ENCODE measurements around the gene HIPK1.
"Not testable (repeated sequence)": the region's sequence is repeated elsewhere in the genome, so short reads cannot be mapped to it uniquely, and the experiment has no call there.

The HIPK1 gene

GRCh38 chr1:113946112-113946511 lies 17.0 kb downstream of the HIPK1 start:
- Mint-ChIP-seq H3K4me3 (peak overlapping the region; percentile 7), H3K27me3 (no peaks in the 10 kb centered on the region), H3K4me1 (ENCODE audit: low read depth) (peaks cover 75% of the 10 kb centered on the region), H3K9me3 (no peaks in the 10 kb centered on the region), H3K27ac (peak overlapping the region; percentile 89), H3K36me3 (ENCODE audit: low read depth) (peaks cover 58% of the 10 kb centered on the region)
- no peak for DNase-seq

GRCh38 chr1:113946678-113947387 lies 17.7 kb downstream of the HIPK1 start:
- Mint-ChIP-seq H3K4me3 (peak overlapping the region; percentile 53), H3K4me1 (ENCODE audit: low read depth) (peaks cover 78% of the 10 kb centered on the region)

DNA sequence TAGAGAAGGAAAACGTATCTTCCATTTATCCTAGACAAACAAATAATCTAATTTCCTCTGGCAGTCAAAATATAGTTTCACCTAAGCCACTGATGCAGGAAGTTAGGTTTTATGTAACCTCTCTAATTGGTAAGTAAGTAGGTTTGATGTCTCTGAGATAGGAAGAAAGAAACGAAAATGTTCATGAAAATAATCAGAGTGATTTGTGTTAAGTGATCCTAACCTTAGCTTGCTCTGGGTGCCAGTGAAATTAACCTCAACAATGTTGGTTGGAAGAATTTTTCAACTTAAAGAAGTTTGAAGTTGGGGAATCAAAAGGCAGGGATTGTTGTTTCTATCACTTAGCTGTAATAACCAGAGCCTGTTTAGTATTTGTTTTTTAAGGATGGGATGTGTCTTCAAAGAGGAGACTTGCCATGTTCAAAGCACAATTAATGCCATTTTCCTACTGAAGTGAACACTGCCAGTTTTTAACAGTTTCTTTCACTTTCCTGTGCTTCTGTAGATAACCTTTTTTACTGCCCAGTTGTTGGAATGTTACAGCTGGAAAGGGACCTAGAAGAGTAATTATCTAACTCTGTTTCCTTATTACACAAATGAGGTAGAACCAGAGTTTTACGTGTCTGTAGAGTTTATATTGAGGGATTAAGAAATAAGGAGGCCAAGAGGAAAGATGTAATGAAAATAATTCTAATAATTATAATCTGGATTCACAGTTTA lies 18.4 kb downstream of the HIPK1 start:
- H3K36me3 Mint-ChIP-seq (ENCODE audit: low read depth) = peaks cover 60% of the 10 kb centered on the region
- H3K4me3 Mint-ChIP-seq = peak overlapping the region; percentile 53
- H3K27me3 Mint-ChIP-seq = no peaks in the 10 kb centered on the region
- no peak for DNase-seq
- H3K9me3 Mint-ChIP-seq = no peaks in the 10 kb centered on the region
- H3K27ac Mint-ChIP-seq = peak overlapping the region; percentile 89
- peaks cover 79% of the 10 kb centered on the region for H3K4me1 Mint-ChIP-seq (ENCODE audit: low read depth)

More at GRCh38 chr1:113946678-113947387, 17.7 kb downstream of the HIPK1 start:
- H3K27me3 Mint-ChIP-seq = no peaks in the 10 kb centered on the region
- no peak for DNase-seq
- no peaks in the 10 kb centered on the region for H3K9me3 Mint-ChIP-seq
- H3K36me3 Mint-ChIP-seq (ENCODE audit: low read depth) = peaks cover 61% of the 10 kb centered on the region
- peak overlapping the region; percentile 89 for H3K27ac Mint-ChIP-seq

- H3K27me3 Mint-ChIP-seq, DNase-seq, H3K9me3 Mint-ChIP-seq: not testable (repeated sequence)
- peak overlapping the region; percentile 53 for H3K4me3 Mint-ChIP-seq
- peaks cover 61% of the 10 kb centered on the region for H3K36me3 Mint-ChIP-seq (ENCODE audit: low read depth)
- peak overlapping the region; percentile 89 for H3K27ac Mint-ChIP-seq
- H3K4me1 Mint-ChIP-seq (ENCODE audit: low read depth) = peaks cover 79% of the 10 kb centered on the region
Measured at GRCh38 chr1:113948151-113948550, 19.0 kb downstream of the HIPK1 start.

DNA sequence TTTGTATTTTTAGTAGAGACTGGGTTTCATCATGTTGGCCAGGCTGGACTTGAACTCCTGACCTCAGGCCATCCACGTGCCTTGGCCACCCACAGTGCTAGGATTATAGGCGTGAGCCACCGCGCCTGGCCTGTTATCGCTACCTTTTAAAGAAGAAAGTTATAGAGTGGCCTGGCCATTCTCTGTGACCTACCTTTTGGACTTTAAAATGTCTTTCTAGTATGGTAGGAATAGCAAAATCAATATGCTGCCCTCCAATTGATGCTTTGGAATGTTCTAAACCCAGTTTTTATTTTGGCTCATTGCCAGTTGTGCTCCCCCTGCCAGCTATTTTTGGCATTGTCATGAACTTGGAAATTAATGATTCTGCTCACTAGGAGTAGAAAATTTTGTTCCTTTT lies 19.9 kb downstream of the HIPK1 start:
- no peak for DNase-seq
- H3K27ac Mint-ChIP-seq = peak overlapping the region; percentile 89
- no peaks in the 10 kb centered on the region for H3K27me3 Mint-ChIP-seq
- peaks cover 78% of the 10 kb centered on the region for H3K4me1 Mint-ChIP-seq (ENCODE audit: low read depth)
- no peak overlapping the region for H3K4me3 Mint-ChIP-seq
- H3K9me3 Mint-ChIP-seq = no peaks in the 10 kb centered on the region
- peaks cover 62% of the 10 kb centered on the region for H3K36me3 Mint-ChIP-seq (ENCODE audit: low read depth)

DNA sequence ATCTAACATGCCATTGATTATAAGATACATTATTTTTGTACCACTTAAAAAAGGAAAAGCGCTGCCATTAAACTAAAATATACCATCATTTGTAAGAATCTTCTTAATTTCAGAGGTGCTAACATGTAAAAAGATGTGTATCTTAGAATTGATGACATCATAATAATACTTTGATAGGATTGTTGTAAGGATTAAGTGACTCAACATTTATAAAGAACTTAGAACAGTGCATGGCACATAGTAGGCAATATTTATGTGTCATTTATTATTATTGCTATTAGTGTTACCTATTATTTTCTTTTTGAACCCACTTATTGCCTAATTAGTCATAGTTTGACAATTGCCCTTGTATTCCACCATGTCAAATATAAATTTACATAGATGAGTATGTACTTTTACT lies 21.8 kb downstream of the HIPK1 start:
- DNase-seq = no peak
- Mint-ChIP-seq H3K27ac (peak overlapping the region; percentile 50), H3K4me1 (ENCODE audit: low read depth) (peaks cover 78% of the 10 kb centered on the region), H3K27me3 (no peaks in the 10 kb centered on the region), H3K9me3 (no peaks in the 10 kb centered on the region), H3K4me3 (no peak overlapping the region), H3K36me3 (ENCODE audit: low read depth) (peaks cover 66% of the 10 kb centered on the region)

DNA sequence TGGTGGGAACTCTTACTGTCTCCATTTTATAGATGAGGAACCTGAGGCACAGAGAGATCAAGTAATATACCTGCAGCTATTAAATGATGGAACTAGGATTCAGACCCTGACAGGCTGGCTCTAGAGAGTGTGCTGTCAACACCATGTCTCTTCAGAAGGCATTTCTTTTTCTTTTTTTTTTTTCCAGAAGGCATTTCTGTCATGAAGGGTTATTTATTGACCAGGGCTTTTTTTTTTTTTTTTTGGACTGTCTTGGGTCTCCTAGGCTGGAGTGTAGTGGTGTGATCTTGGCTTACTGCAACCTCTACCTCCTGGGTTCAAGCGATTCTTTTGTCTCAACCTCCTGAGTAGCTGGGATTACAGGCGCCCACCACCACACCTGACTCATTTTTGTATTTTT lies 22.6 kb downstream of the HIPK1 start:
- Mint-ChIP-seq H3K27ac (peak overlapping the region; percentile 80), H3K4me1 (ENCODE audit: low read depth) (peaks cover 74% of the 10 kb centered on the region), H3K27me3 (no peaks in the 10 kb centered on the region), H3K4me3 (no peak overlapping the region), H3K9me3 (no peaks in the 10 kb centered on the region), H3K36me3 (ENCODE audit: low read depth) (peaks cover 68% of the 10 kb centered on the region)
- no peak for DNase-seq

- H3K9me3 Mint-ChIP-seq = no peaks in the 10 kb centered on the region
- DNase-seq = no peak
- no peak overlapping the region for H3K27ac Mint-ChIP-seq
- no peaks in the 10 kb centered on the region for H3K27me3 Mint-ChIP-seq
- H3K36me3 Mint-ChIP-seq (ENCODE audit: low read depth) = peaks cover 91% of the 10 kb centered on the region
- H3K4me1 Mint-ChIP-seq (ENCODE audit: low read depth) = peaks cover 41% of the 10 kb centered on the region
- H3K4me3 Mint-ChIP-seq = no peak overlapping the region
Measured at GRCh38 chr1:113957984-113958383, 28.9 kb downstream of the HIPK1 start.

GRCh38 chr1:113958691-113959090 lies 29.6 kb downstream of the HIPK1 start:
- peaks cover 91% of the 10 kb centered on the region for H3K36me3 Mint-ChIP-seq (ENCODE audit: low read depth)
- H3K27ac Mint-ChIP-seq = no peak overlapping the region
- no peak overlapping the region for H3K4me3 Mint-ChIP-seq
- DNase-seq = no peak
- no peaks in the 10 kb centered on the region for H3K9me3 Mint-ChIP-seq
- H3K27me3 Mint-ChIP-seq = no peaks in the 10 kb centered on the region
- peaks cover 46% of the 10 kb centered on the region for H3K4me1 Mint-ChIP-seq (ENCODE audit: low read depth)

DNA sequence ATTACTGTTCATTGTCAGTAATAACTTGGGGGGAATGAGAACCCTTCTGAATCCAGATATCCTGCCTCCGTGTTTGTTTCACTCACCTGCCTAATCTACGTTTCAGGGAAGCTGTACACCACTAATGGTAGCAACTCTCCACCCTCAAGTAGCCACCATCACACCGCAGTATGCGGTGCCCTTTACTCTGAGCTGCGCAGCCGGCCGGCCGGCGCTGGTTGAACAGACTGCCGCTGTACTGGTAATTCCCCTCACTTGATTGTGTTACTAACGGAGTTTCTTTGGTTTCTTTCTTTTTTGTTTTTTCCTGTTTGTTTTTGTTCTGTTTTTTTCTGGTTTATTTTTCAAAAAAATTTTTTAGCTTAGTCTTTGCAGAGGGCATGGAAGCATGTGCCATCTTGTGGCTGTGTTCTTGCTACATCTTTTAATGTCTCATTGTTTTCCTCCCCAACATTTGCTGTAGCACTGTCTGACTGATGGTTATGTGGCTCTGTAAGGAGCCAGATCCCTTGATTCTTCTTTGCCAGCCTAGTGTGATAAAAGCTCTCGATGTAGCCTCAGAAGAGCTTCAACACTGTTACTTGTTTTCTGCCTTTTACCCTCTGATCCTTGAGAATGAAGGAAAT lies 34.3 kb downstream of the HIPK1 start:
- H3K4me3 Mint-ChIP-seq = no peak overlapping the region
- no peaks in the 10 kb centered on the region for H3K27me3 Mint-ChIP-seq
- H3K27ac Mint-ChIP-seq = peak overlapping the region; percentile 68
- no peaks in the 10 kb centered on the region for H3K9me3 Mint-ChIP-seq
- H3K36me3 Mint-ChIP-seq (ENCODE audit: low read depth) = peaks cover 91% of the 10 kb centered on the region
- no peak for DNase-seq
- H3K4me1 Mint-ChIP-seq (ENCODE audit: low read depth) = peaks cover 15% of the 10 kb centered on the region

DNA sequence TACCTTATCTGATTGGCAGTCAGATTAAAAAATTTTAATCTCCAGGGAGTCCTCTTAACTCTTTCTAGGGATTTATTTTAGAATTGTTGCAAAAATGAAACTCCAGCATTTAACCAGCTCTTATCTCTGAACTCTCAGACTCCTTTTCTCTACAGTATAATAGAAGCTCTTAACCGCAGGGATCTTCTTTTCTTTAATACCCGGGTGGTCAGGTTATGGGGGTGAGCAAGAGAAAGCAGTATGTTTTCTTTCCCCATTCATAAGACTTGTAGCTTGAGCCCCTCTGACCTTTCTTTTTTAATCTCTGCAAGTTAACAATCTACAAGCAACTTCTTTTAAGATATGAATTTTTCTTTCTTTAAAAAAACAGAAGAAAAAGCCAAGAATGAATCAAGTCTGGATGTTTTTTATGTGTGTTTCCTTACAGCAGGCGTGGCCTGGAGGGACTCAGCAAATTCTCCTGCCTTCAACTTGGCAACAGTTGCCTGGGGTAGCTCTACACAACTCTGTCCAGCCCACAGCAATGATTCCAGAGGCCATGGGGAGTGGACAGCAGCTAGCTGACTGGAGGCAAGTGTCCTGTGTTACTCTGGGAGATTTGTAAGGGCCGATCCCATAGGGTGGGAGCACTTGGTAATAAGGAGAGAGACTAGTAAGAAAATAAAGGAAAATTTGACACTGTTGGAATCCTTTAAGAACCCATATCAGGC lies 36.7 kb downstream of the HIPK1 start:
- H3K27me3 Mint-ChIP-seq = no peaks in the 10 kb centered on the region
- H3K4me3 Mint-ChIP-seq = no peak overlapping the region
- H3K36me3 Mint-ChIP-seq (ENCODE audit: low read depth) = peaks cover 91% of the 10 kb centered on the region

DNA sequence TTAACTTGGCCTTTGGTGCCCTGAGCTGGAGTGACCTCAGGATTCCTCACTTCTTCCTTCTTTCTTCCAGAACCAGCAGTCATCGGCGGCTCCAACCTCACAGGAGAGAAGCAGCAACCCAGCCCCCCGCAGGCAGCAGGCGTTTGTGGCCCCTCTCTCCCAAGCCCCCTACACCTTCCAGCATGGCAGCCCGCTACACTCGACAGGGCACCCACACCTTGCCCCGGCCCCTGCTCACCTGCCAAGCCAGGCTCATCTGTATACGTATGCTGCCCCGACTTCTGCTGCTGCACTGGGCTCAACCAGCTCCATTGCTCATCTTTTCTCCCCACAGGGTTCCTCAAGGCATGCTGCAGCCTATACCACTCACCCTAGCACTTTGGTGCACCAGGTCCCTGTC lies 43.8 kb downstream of the HIPK1 start:
- H3K36me3 Mint-ChIP-seq (ENCODE audit: low read depth) = peaks cover 88% of the 10 kb centered on the region
- DNase-seq = no peak
- H3K4me3 Mint-ChIP-seq = no peak overlapping the region
- peaks cover 41% of the 10 kb centered on the region for H3K4me1 Mint-ChIP-seq (ENCODE audit: low read depth)
- H3K9me3 Mint-ChIP-seq = no peaks in the 10 kb centered on the region
- no peaks in the 10 kb centered on the region for H3K27me3 Mint-ChIP-seq
- no peak overlapping the region for H3K27ac Mint-ChIP-seq

More for the DNA sequence above, 36.7 kb downstream of the HIPK1 start:
- no peaks in the 10 kb centered on the region for H3K9me3 Mint-ChIP-seq
- H3K4me1 Mint-ChIP-seq (ENCODE audit: low read depth) = peaks cover 9% of the 10 kb centered on the region
- no peak overlapping the region for H3K27ac Mint-ChIP-seq
- no peak for DNase-seq

- DNase-seq = no peak
- Mint-ChIP-seq H3K36me3 (ENCODE audit: low read depth) (peaks cover 65% of the 10 kb centered on the region), H3K27me3 (no peaks in the 10 kb centered on the region), H3K27ac (peak overlapping the region; percentile 70), H3K4me3 (no peak overlapping the region), H3K9me3 (no peaks in the 10 kb centered on the region), H3K4me1 (ENCODE audit: low read depth) (peaks cover 53% of the 10 kb centered on the region)
Measured at GRCh38 chr1:113975211-113975895, 46.2 kb downstream of the HIPK1 start.
